HG02642 (cell line): Measurements from ENCODE around the gene MYOF.
"Not testable (repeated sequence)": the region's sequence is repeated elsewhere in the genome, so short reads cannot be mapped to it uniquely, and the experiment has no call there.

Experiments used
- ATAC-seq: cut with Tn5 transposase; IDR thresholded peaks from one replicate; pipeline ENCODE4 v1.9.1; 2021; ENCODE audit warnings: mild to moderate bottlenecking; ENCODE audit not compliant: unreplicated experiment, poor library complexity

The MYOF gene

GRCh38 chr10:93368210-93368609 is 113.9 kb downstream of the MYOF start:
- no peak for ATAC-seq

GRCh38 chr10:93367664-93368063 is 114.5 kb downstream of the MYOF start:
- ATAC-seq = no peak

GRCh38 chr10:93364966-93365365 is 117.2 kb downstream of the MYOF start:
- no peak for ATAC-seq

GRCh38 chr10:93363891-93364648 is 118.1 kb downstream of the MYOF start:
- no peak for ATAC-seq

GRCh38 chr10:93358398-93358797 is 123.7 kb downstream of the MYOF start:
- not testable (repeated sequence) for ATAC-seq

- no peak for ATAC-seq
Observed at GRCh38 chr10:93357680-93358079, 124.5 kb downstream of the MYOF start.

GRCh38 chr10:93356516-93356915 is 125.6 kb downstream of the MYOF start:
- ATAC-seq = no peak

GRCh38 chr10:93352638-93353383 is 129.3 kb downstream of the MYOF start:
- no peak for ATAC-seq

- no peak for ATAC-seq
Observed at GRCh38 chr10:93346694-93347093, 135.4 kb downstream of the MYOF start.

- ATAC-seq = no peak
Observed at GRCh38 chr10:93346108-93346507, 136.0 kb downstream of the MYOF start.

- ATAC-seq = no peak
Observed at GRCh38 chr10:93344691-93345090, 137.4 kb downstream of the MYOF start.

- ATAC-seq = no peak
Observed at GRCh38 chr10:93342921-93343320, 139.2 kb downstream of the MYOF start.

- no peak for ATAC-seq
Observed at GRCh38 chr10:93342366-93342765, 139.8 kb downstream of the MYOF start.

- ATAC-seq = no peak
Observed at GRCh38 chr10:93337309-93337721, 144.8 kb downstream of the MYOF start.

- ATAC-seq = no peak
Observed at GRCh38 chr10:93336678-93337077, 145.5 kb downstream of the MYOF start.

GRCh38 chr10:93336110-93336509 is 146.0 kb downstream of the MYOF start:
- ATAC-seq = no peak

GRCh38 chr10:93334901-93335327 is 147.2 kb downstream of the MYOF start:
- ATAC-seq = no peak

- ATAC-seq = no peak
Observed at GRCh38 chr10:93334181-93334580, 148.0 kb downstream of the MYOF start.

- ATAC-seq = no peak
Observed at GRCh38 chr10:93333278-93333978, 148.7 kb downstream of the MYOF start.

GRCh38 chr10:93330824-93331223 is 151.3 kb downstream of the MYOF start:
- no peak for ATAC-seq

GRCh38 chr10:93319896-93320295 is 162.2 kb downstream of the MYOF start:
- no peak for ATAC-seq
